GM19193 (cell line): Measurements from ENCODE around the gene PROX1.

Experiments used
- POLR2A ChIP-seq: IDR thresholded peaks from 4 replicates; pipeline ENCODE4 v1.6.1; 2011; ENCODE audit not compliant: insufficient read depth, insufficient read length; ENCODE audit errors: extremely low read depth

The PROX1 gene

GRCh38 chr1:214075999-214076707, 88.4 kb downstream of the PROX1 start:
- TF ChIP-seq POLR2A = no peak

- TF ChIP-seq POLR2A = no peak
These were observed 88.9 kb downstream of the PROX1 start for GRCh38 chr1:214076708-214077065.

- TF ChIP-seq POLR2A = no peak
These were observed 91.2 kb downstream of the PROX1 start for GRCh38 chr1:214078950-214079349.

DNA sequence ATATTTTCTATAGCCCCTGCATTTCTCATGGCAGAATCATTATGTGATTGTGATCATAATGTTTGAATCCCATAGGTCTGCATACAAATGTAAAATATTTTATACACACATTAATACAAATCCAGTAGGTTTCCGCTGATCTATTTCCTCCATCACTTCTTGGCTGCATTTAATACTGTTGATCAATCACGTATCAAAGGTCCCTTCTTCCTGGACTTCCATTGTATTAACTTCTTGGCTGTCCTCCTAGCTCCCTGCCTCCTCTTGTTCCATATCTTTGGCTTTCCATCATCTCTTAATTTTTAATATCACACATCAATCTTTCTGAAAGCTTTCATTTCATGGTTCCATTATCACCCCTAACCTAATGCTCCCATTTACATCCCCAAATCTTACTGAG, 97.6 kb downstream of the PROX1 start:
- no peak for TF ChIP-seq POLR2A

DNA sequence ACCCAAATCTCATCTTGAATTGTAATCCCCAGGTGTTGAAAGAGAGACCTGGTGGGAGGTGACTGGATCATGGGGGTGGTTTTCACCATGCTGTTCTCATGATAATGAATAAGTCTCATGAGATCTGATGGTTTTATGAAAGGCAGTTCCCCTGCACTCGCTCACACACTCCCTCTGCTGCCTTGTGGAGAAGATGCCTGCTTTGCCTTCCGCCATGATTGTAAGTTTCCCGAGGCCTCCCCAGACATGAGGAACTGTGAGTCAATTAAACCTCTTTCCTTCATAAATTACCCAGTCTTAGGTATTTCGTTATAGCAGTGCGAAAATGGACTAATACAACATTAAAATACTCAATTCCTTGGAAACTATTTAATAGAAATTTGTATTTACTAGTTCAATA, 99.2 kb downstream of the PROX1 start:
- TF ChIP-seq POLR2A = no peak
